CD4-positive, alpha-beta T cell (primary cell): ENCODE measurements around the gene HNRNPA1L2. TPM values are rescaled to one million over a fixed set of nuclear protein-coding genes. Genes with fewer than 3 reads are reported as not detected.
"Not testable (repeated sequence)": the region's sequence is repeated elsewhere in the genome, so short reads cannot be mapped to it uniquely, and the experiment has no call there.

Source experiments
- ATAC-seq: fragments of 200-7000 bp; cut with Tn5 transposase; one replicate; pipeline ENCODE4 v1.10.0; 2022; ENCODE audit warnings: mild to moderate bottlenecking; ENCODE audit not compliant: poor library complexity
- CTCF ChIA-PET: fragments of 350-600 bp; sonication (Branson Sonifier 250); formaldehyde crosslinking; loops from one replicate; lab custom pipeline; 2021; ENCODE audit warnings: antibody characterized with exemption, inconsistent platforms; lab: Charles Lee
- POLR2A ChIA-PET: fragments of 350-600 bp; sonication (Branson Sonifier 250); formaldehyde crosslinking; loops from one replicate; lab custom pipeline; 2021; ENCODE audit warnings: antibody characterized with exemption, inconsistent platforms; lab: Charles Lee
- DNase-seq, 14 experiments: peaks; one replicate each; pipeline ENCODE4 v3.0.0-alpha.2; 2013 to 2020; ENCODE audit warnings: mixed read lengths in 2 of 14
- H3K27ac ChIP-seq, 2 donors: one replicate each; pipeline versions ENCODE4 v1.5.1 to v1.7.0; 2013; ENCODE audit warnings: low read length in 2 of 2, low read depth in 1 of 2, mild to moderate bottlenecking in 1 of 2
- H3K27me3 ChIP-seq, 2 experiments: 1 replicate in 1 of 2; 2 replicates in 1 of 2; pipeline versions ENCODE4 v1.6.1 to v1.7.0; 2013; ENCODE audit warnings: low read length in 2 of 2, control low read depth in 1 of 2, mild to moderate bottlenecking in 1 of 2, moderate library complexity in 1 of 2; ENCODE audit not compliant: insufficient read depth in 2 of 2, control insufficient read depth in 1 of 2
- H3K36me3 ChIP-seq: one replicate; pipeline ENCODE4 v1.6.1; 2013; ENCODE audit warnings: low read length, control low read depth; ENCODE audit not compliant: insufficient read depth
- H3K4me1 ChIP-seq: one replicate; pipeline ENCODE4 v1.6.1; 2013; ENCODE audit warnings: low read length, control low read depth; ENCODE audit not compliant: insufficient read depth
- H3K4me3 ChIP-seq: one replicate; pipeline ENCODE4 v1.5.1; 2013; ENCODE audit warnings: mild to moderate bottlenecking, low read length, moderate library complexity
- H3K9me3 ChIP-seq, 2 experiments: 1 replicate in 1 of 2; 2 replicates in 1 of 2; pipeline versions ENCODE4 v1.6.1 to v1.7.0; 2013; ENCODE audit warnings: low read length in 2 of 2, mild to moderate bottlenecking in 2 of 2, control low read depth in 1 of 2, moderate library complexity in 1 of 2; ENCODE audit not compliant: control insufficient read depth in 1 of 2, insufficient read depth in 1 of 2
- H3K27ac Mint-ChIP-seq: one replicate; pipeline ENCODE4 v1.8.0; 2020; ENCODE audit warnings: mixed read lengths
- H3K27me3 Mint-ChIP-seq: one replicate; pipeline ENCODE4 v1.8.0; 2021; ENCODE audit warnings: mixed read lengths
- H3K36me3 Mint-ChIP-seq: one replicate; pipeline ENCODE4 v1.8.0; 2021; ENCODE audit warnings: low read depth, mixed read lengths
- H3K4me1 Mint-ChIP-seq: one replicate; pipeline ENCODE4 v1.8.0; 2021; ENCODE audit warnings: low read depth, mixed read lengths
- H3K4me3 Mint-ChIP-seq: one replicate; pipeline ENCODE4 v1.8.0; 2020; ENCODE audit warnings: mild to moderate bottlenecking, mixed read lengths
- H3K9me3 Mint-ChIP-seq: one replicate; pipeline ENCODE4 v1.8.0; 2020; ENCODE audit warnings: mixed read lengths
- intact Hi-C, 2 experiments: fragments of 100-400 bp; cut with DNase I in 1 of 2; cut with micrococcal nuclease in 1 of 2; formaldehyde crosslinking; loops; one replicate each; pipeline versions ENCODE4 v1.15.1 to v1.9.0; 2023 to 2025; cut with DNase I, micrococcal nuclease
- total RNA-seq, 174 experiments: library from RNA in 2 of 174; stranded (reverse) in 2 of 174; gene quantifications; one replicate each; pipeline ENCODE4 v1.2.3 and lab custom pipeline; 2021 to 2026
- TF ChIP-seq, protein P1 (sequence below): fragments of 200-600 bp; IDR thresholded peaks from one replicate; pipeline ENCODE4 v1.8.0; 2022; ENCODE audit warnings: antibody characterized with exemption, mild to moderate bottlenecking

HNRNPA1L2 gene
- total RNA-seq, 2 experiments from 2014 or later = 15.5 to 17.1 TPM

DNA sequence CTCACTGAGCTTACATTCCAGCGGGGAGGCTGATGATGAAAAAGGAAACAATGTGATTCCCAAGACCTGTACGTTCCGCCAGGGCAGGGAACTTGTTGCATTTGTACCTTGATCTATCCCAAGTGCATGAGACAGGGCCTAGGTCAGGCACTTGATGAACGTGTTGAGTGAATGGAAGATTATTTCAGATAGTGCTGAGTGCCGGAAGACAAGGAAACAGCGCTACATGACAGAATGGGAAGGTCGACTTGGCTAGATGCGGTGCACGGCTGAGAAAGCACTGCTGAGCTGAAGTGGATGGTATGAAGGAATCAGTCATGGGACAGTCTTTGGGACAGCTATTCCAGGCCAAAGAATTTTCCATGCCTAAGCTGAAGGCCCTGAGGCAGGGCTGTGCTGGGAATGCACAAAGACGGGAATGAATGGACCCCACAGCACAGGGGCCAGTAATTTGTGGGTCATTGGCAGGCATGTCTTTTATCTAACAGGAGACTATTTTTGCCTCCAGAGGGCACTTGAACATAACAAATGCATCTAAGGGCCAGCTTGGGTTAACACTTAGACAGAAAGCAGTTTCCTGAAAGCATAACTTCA, 33.1 kb upstream of the HNRNPA1L2 start:
- ChIA-PET CTCF (interaction anchor here (0.7 to 1.0 kb wide), 2 partner anchors 43 to 359 kb away, joined by 5 to 8 read pairs; partner anchors contain the start of gene SUGT1), POLR2A (interaction anchor here (1.0 kb wide), 1 partner anchor 359 kb away, joined by 3 read pairs; no protein-coding TSS in a partner anchor)
- not testable (repeated sequence) for H3K36me3 ChIP-seq, H3K4me1 Mint-ChIP-seq, H3K4me3 ChIP-seq, H3K36me3 Mint-ChIP-seq, H3K27ac Mint-ChIP-seq, H3K27me3 ChIP-seq, H3K9me3 ChIP-seq, H3K9me3 Mint-ChIP-seq, H3K4me1 ChIP-seq, H3K27ac ChIP-seq, H3K4me3 Mint-ChIP-seq
- ATAC-seq (peak; percentile 41), DNase-seq (peak in 4 of 14 experiments; percentile 13 to 61 (median 60))
- TF ChIP-seq, protein P1, sequence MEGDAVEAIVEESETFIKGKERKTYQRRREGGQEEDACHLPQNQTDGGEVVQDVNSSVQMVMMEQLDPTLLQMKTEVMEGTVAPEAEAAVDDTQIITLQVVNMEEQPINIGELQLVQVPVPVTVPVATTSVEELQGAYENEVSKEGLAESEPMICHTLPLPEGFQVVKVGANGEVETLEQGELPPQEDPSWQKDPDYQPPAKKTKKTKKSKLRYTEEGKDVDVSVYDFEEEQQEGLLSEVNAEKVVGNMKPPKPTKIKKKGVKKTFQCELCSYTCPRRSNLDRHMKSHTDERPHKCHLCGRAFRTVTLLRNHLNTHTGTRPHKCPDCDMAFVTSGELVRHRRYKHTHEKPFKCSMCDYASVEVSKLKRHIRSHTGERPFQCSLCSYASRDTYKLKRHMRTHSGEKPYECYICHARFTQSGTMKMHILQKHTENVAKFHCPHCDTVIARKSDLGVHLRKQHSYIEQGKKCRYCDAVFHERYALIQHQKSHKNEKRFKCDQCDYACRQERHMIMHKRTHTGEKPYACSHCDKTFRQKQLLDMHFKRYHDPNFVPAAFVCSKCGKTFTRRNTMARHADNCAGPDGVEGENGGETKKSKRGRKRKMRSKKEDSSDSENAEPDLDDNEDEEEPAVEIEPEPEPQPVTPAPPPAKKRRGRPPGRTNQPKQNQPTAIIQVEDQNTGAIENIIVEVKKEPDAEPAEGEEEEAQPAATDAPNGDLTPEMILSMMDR = peak; percentile 52
- peaks cover 11% of the 10 kb centered on the region for H3K27me3 Mint-ChIP-seq
- intact Hi-C loops = loop anchor here in 1 of 2 experiments (10.0 kb wide), 1 partner anchor 356 kb away; no protein-coding TSS in a partner anchor

DNA sequence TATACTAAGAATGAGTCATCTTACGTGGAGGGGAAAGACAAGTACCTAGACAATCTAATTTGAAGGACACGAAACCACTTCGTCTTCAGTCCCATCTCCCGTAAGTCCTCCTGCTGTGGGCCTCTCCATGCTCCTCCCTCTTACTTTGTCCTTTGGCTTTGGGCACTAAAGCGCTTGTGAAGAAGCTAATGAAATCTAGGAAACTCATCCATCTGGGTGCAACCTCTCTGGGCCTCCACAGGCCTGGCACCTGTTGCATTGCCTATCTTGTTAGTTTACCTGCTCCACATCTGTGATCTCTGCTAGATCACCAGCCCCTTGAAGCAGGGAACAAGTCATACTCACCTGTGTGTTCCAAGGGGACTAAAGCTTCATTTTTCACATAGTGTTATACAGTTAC, 32.1 kb upstream of the HNRNPA1L2 start:
- H3K27ac Mint-ChIP-seq, H3K4me3 ChIP-seq, H3K27me3 ChIP-seq, POLR2A ChIA-PET, H3K4me1 ChIP-seq, CTCF ChIA-PET, H3K36me3 ChIP-seq, ATAC-seq, H3K27ac ChIP-seq, H3K9me3 Mint-ChIP-seq, H3K4me1 Mint-ChIP-seq, H3K36me3 Mint-ChIP-seq, H3K4me3 Mint-ChIP-seq, H3K9me3 ChIP-seq, DNase-seq: not testable (repeated sequence)
- H3K27me3 Mint-ChIP-seq = peaks cover 11% of the 10 kb centered on the region
- intact Hi-C loops = loop anchor here in 1 of 2 experiments (5.0 to 10.0 kb wide), 3 partner anchors 197 to 595 kb away; partner anchors contain the start of genes ALG11 and ATP7B

DNA sequence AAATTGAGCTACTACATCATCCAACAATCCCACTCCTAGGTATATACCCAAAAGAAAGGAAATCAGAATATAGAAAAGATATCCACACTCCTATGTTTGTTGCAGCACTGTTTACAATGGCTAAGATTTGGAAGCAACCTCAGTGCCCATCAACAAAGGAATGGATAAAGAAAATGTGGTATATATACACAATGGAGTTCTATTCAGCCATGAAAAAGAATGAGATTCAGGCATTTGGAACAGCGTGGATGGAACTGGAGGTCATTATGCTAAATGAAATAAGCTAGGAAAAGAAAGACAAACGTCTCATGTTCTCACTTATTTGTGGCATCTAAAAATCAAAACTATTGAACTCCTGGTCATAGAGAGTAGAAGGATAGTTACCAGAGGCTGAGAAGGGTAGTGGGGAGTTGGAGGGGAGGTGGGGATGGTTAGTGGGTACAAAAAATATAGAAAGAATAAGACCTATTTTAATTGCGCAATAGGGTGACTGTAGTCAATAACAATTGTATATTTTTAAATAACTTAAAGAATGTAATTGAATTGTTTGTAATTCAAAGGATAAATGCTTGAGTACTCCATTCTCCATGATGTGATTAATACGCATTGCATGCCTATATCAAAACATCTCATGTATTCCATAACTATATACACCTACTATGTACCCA, 27.0 kb upstream of the HNRNPA1L2 start:
- Histone ChIP-seq H3K9me3 (no peaks in the 10 kb centered on the region), H3K27ac (no peak overlapping the region), H3K27me3 (no peaks in the 10 kb centered on the region), H3K36me3 (no peaks in the 10 kb centered on the region), H3K4me3 (no peak overlapping the region), H3K4me1 (peaks cover 24% of the 10 kb centered on the region)
- Mint-ChIP-seq H3K9me3 (no peaks in the 10 kb centered on the region), H3K27ac (peak overlapping the region; percentile 44), H3K4me1 (peaks cover 28% of the 10 kb centered on the region), H3K27me3 (no peaks in the 10 kb centered on the region), H3K36me3 (peaks cover 22% of the 10 kb centered on the region), H3K4me3 (peak overlapping the region; percentile 67)
- CTCF ChIA-PET = interaction anchor here (4.0 kb wide), 1 partner anchor 38 kb away, joined by 34 read pairs; the partner anchor contains the start of gene SUGT1
- ATAC-seq (no peak), DNase-seq (no peak)
- TF ChIP-seq, protein P1 = no peak
- intact Hi-C loops = loop anchor here in 1 of 2 experiments (10.0 kb wide), 2 partner anchors 420 to 600 kb away; partner anchors contain the start of genes ALG11 and ATP7B
- POLR2A ChIA-PET = interaction anchor here (5.7 kb wide), 1 partner anchor 38 kb away, joined by 148 read pairs; the partner anchor contains the start of gene SUGT1
